ENCODE results near the gene SRC. TPM values are rescaled to one million over a fixed set of nuclear protein-coding genes. Genes with fewer than 3 reads are reported as not detected.

Gene SRC
- total RNA-seq, 4 donors from 2014 or later, result 87.0 to 155 (median 130) TPM

- H3K4me3 ChIP-seq, result no peak overlapping the region
- no peak for DNase-seq
- intact Hi-C loops (cut with DNase I; ENCODE audit: low total_unique reads) (no loop called here), in situ Hi-C loops (cut with MboI; ENCODE audit: low pct_ligation_motif_present in 1 of 4, low pct_unique_long_range_greater_than_20kb in 1 of 4, low sequenced_read_pairs in 3 of 4) (no loop called here)
- H3K36me3 ChIP-seq, result no peaks in the 10 kb centered on the region
- WGBS, 2 donors (ENCODE audit: low coverage in 1 of 2), result 65% methylated on average over 7 of the region's 7 CpGs; no CpG with 5 or more reads in 1 of the 2 donors
- H3K9me3 ChIP-seq, result no peaks in the 10 kb centered on the region
- peaks cover 21% of the 10 kb centered on the region for H3K27me3 ChIP-seq
- no peak overlapping the region for H3K27ac ChIP-seq
- H3K4me1 ChIP-seq, result peaks cover 0 to 26% (median 6%) of the 10 kb centered on the region in 4 donors
- TF ChIP-seq POLR2A (IDR thresholded peaks at IDR 0.05) (no peak), EP300 (IDR thresholded peaks at IDR 0.05; ENCODE audit: low read depth) (no peak), POLR2AphosphoS5 (IDR thresholded peaks at IDR 0.05) (no peak)
- TF ChIP-seq, protein P1, sequence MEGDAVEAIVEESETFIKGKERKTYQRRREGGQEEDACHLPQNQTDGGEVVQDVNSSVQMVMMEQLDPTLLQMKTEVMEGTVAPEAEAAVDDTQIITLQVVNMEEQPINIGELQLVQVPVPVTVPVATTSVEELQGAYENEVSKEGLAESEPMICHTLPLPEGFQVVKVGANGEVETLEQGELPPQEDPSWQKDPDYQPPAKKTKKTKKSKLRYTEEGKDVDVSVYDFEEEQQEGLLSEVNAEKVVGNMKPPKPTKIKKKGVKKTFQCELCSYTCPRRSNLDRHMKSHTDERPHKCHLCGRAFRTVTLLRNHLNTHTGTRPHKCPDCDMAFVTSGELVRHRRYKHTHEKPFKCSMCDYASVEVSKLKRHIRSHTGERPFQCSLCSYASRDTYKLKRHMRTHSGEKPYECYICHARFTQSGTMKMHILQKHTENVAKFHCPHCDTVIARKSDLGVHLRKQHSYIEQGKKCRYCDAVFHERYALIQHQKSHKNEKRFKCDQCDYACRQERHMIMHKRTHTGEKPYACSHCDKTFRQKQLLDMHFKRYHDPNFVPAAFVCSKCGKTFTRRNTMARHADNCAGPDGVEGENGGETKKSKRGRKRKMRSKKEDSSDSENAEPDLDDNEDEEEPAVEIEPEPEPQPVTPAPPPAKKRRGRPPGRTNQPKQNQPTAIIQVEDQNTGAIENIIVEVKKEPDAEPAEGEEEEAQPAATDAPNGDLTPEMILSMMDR (IDR thresholded peaks at IDR 0.05), result no peak
Observed at GRCh38 chr20:37413023-37413334, 67.0 kb downstream of the SRC start.

DNA sequence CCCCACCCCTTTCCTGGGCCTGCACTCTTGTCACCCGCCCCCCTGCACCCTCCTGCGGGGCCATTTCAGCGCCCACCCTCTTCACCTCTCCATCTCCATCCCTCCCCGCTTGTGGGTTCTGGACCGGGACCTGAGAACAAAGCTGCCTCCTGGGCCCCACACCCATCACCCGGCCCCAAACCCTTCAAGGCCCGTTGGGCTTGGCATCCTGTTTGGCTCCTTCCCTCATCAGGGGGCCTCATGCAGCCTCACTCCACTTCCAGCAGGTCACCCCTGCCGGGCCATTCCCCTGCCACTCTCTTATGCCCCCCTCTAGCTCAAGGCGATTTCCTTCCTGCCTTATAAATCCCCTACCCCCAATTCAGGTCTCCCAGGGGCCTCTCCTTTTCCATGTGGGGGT is 67.4 kb downstream of the SRC start:
- in situ Hi-C loops (cut with MboI; ENCODE audit: low pct_ligation_motif_present in 1 of 4, low pct_unique_long_range_greater_than_20kb in 1 of 4, low sequenced_read_pairs in 3 of 4), result no loop called here
- Histone ChIP-seq H3K36me3 (no peaks in the 10 kb centered on the region), H3K4me1 (peaks cover 0 to 22% (median 6%) of the 10 kb centered on the region in 4 donors), H3K27ac (no peak overlapping the region), H3K27me3 (peaks cover 17% of the 10 kb centered on the region), H3K4me3 (no peak overlapping the region), H3K9me3 (no peaks in the 10 kb centered on the region)
- intact Hi-C loops (cut with DNase I; ENCODE audit: low total_unique reads), result no loop called here
- TF ChIP-seq POLR2A (IDR thresholded peaks at IDR 0.05) (no peak), POLR2AphosphoS5 (IDR thresholded peaks at IDR 0.05) (no peak), EP300 (IDR thresholded peaks at IDR 0.05; ENCODE audit: low read depth) (no peak)
- TF ChIP-seq, protein P1 (IDR thresholded peaks at IDR 0.05), result no peak
- DNase-seq, result no peak
- 71 to 80% methylated on average over 1 to 9 of the region's 9 CpGs for WGBS, 2 donors (ENCODE audit: low coverage in 1 of 2)

GRCh38 chr20:37414224-37415035 is 68.5 kb downstream of the SRC start:
- H3K36me3 ChIP-seq, result no peaks in the 10 kb centered on the region
- no peaks in the 10 kb centered on the region for H3K9me3 ChIP-seq
- in situ Hi-C loops (cut with MboI; ENCODE audit: low pct_ligation_motif_present in 1 of 4, low pct_unique_long_range_greater_than_20kb in 1 of 4, low sequenced_read_pairs in 3 of 4) (no loop called here), intact Hi-C loops (cut with DNase I; ENCODE audit: low total_unique reads) (no loop called here)
- no peak overlapping the region for H3K4me3 ChIP-seq
- H3K27me3 ChIP-seq, result peaks cover 7% of the 10 kb centered on the region
- H3K4me1 ChIP-seq, result peaks cover 0 to 16% (median 6%) of the 10 kb centered on the region in 4 donors
- no peak for TF ChIP-seq POLR2AphosphoS5 (IDR thresholded peaks at IDR 0.05)
- no peak for TF ChIP-seq POLR2A (IDR thresholded peaks at IDR 0.05)
- TF ChIP-seq, protein P1 (IDR thresholded peaks at IDR 0.05), result no peak
- TF ChIP-seq EP300 (IDR thresholded peaks at IDR 0.05; ENCODE audit: low read depth), result no peak
- no peak for DNase-seq
- 58 to 75% methylated on average over 2 to 29 of the region's 29 CpGs for WGBS, 2 donors (ENCODE audit: low coverage in 1 of 2)
- H3K27ac ChIP-seq, result no peak overlapping the region

DNA sequence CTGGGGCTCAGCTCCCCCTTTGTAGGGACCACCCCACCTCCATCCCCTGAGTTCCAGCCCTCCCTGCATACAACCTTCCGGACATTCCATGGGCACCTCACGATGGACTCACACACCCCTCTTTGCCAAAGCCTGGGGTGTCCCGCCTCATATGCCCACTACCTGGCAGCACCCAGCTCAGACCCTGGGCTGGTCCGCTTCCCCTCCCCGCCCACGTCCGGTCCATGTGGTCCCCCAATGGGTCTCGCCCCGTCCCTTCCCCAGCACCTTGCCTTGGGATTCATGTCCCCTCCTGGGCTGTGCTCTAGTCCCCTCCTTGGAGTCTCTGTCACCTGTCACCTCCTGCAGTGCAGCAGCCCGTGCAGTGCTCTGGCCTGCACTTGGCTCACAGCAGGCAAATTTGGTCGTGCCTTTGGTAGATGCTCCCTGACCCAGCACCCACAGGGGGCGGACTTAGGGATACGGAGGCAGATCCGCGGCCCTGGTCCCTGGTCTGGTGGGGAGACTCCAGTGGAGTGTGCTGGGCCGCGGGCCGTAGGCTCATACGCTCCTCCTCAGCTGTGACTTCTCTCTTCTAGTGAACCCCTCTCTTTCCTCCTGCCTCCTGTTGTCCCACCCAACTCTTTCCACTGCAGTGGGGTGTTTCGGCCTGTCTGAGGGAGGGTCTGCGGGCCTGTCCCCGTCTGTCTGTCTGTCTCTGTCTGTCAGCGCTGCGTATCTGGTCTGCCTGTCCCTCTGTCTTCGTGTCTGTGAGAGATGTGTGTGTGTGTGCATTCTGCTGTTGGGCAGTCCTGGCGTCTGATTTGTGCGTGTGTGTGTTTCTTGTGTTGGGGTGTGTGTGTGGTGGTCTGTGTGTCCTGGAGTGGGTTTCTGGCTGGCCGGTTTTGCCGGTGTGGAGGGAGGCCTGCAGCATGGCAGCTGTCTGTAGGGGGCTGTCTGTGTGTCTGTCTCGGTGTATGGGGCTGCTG is 69.5 kb downstream of the SRC start:
- peaks cover 0 to 16% (median 6%) of the 10 kb centered on the region in 4 donors for H3K4me1 ChIP-seq
- DNase-seq, result no peak
- in situ Hi-C loops (cut with MboI; ENCODE audit: low pct_ligation_motif_present in 1 of 4, low pct_unique_long_range_greater_than_20kb in 1 of 4, low sequenced_read_pairs in 3 of 4), result no loop called here
- H3K9me3 ChIP-seq, result no peaks in the 10 kb centered on the region
- no peak overlapping the region for H3K27ac ChIP-seq
- H3K4me3 ChIP-seq, result no peak overlapping the region
- no peaks in the 10 kb centered on the region for H3K36me3 ChIP-seq
- 77 to 84% methylated on average over 4 to 30 of the region's 30 CpGs for WGBS, 2 donors (ENCODE audit: low coverage in 1 of 2)
- intact Hi-C loops (cut with DNase I; ENCODE audit: low total_unique reads), result no loop called here
- peaks cover 7% of the 10 kb centered on the region for H3K27me3 ChIP-seq
- TF ChIP-seq POLR2AphosphoS5 (IDR thresholded peaks at IDR 0.05) (no peak), POLR2A (IDR thresholded peaks at IDR 0.05) (no peak), EP300 (IDR thresholded peaks at IDR 0.05; ENCODE audit: low read depth) (no peak)
- TF ChIP-seq, protein P1 (IDR thresholded peaks at IDR 0.05), result no peak
